Measurements from ENCODE around the gene GLYR1.
A peak's percentile ranks its signal among the peaks of the same experiment; 100 is the strongest.

GLYR1 gene

DNA sequence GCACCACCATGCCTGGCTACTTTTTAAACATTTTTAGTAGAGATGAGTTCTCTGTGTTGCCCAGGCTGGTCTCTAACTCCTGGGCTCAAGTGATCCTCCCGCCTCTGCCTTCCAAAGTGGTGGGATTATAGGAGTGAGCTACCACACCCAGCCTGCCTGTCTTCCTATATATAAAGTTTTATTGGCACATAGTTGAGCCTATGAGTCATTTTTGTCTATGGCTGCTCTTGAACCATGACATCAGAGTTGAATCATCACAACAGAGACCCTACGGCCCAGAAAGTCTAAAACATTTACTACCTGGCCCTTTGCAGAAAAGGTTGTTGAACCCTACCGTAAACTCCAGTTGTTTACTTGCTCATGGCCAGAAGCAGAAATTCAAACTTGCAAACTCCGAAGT lies 66.9 kb downstream of the GLYR1 start:
- DNase-seq (ENCODE audit: insufficient read length) (no peak), FAIRE-seq (no peak)
- TF ChIP-seq TAF1 (IDR thresholded peaks at IDR 0.05; ENCODE audit: borderline replicate concordance, low read depth, low read length): no peak
- no peak for TF ChIP-seq POLR2AphosphoS5 (IDR thresholded peaks at IDR 0.05; ENCODE audit: low read depth, low read length)
- TF ChIP-seq POLR2A (IDR thresholded peaks at IDR 0.05; ENCODE audit: low read depth, low read length): no peak

GRCh38 chr16:4778050-4778392 lies 69.1 kb downstream of the GLYR1 start:
- DNase-seq (ENCODE audit: insufficient read length): no peak
- FAIRE-seq: no peak
- TF ChIP-seq POLR2AphosphoS5 (IDR thresholded peaks at IDR 0.05; ENCODE audit: low read depth, low read length): no peak

GRCh38 chr16:4777339-4778049 lies 69.6 kb downstream of the GLYR1 start:
- TF ChIP-seq TAF1 (IDR thresholded peaks at IDR 0.05; ENCODE audit: borderline replicate concordance, low read depth, low read length) (no peak), POLR2AphosphoS5 (IDR thresholded peaks at IDR 0.05; ENCODE audit: low read depth, low read length) (no peak), POLR2A (IDR thresholded peaks at IDR 0.05; ENCODE audit: low read depth, low read length) (no peak)
- no peak for DNase-seq (ENCODE audit: insufficient read length)
- no peak for FAIRE-seq

DNA sequence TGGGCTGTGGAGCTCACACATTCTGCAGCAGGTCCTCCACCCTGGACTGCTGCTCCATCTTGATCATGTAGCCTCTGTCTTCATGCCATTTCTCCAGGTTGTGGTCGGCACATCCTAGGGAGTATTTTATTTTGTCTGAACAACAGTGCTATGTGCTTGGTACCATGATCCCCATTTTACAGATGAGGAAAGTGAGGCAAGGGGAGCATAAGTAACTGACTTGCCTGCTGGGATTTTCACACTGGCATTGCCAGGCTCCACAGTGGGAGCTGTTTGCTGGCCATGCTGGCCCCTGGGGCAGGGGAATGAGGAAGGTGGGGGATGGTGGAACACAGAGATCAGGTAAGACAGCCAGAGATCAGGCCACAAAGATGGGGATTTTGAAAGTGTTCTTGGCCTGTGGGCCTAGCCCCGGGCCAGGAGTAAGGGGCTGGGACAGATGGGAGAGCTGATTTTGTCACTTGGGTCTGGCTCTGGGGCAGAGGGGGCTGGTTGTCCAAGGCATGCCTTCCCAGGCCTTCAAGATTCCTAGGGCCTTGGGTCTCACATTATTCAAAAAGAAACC lies 70.9 kb downstream of the GLYR1 start:
- DNase-seq (ENCODE audit: insufficient read length) (no peak), FAIRE-seq (no peak)
- TF ChIP-seq POLR2AphosphoS5 (IDR thresholded peaks at IDR 0.05; ENCODE audit: low read depth, low read length) (no peak), POLR2A (IDR thresholded peaks at IDR 0.05; ENCODE audit: low read depth, low read length) (no peak)

DNA sequence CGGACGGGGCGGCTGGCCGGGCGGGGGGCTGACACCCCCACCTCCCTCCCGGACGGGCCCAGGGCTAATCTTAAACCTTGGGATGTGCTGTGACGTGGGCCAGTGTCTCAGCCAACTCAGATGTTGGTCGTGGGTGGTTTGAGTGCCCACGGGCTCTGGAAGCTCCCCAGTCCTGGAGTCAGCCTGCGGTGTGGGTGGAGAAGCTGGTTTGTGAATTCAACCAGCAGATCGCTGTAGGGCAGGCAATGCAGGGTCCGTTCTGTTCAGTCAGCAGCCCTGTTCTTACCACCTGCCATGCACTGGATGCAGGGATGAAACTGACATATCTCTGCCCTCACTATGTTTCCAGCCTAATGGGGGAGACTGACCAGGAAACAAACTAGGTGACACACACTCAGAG lies 72.1 kb downstream of the GLYR1 start:
- FAIRE-seq (no peak), DNase-seq (ENCODE audit: insufficient read length) (no peak)
- TF ChIP-seq POLR2A (IDR thresholded peaks at IDR 0.05; ENCODE audit: low read depth, low read length): no peak
- no peak for TF ChIP-seq POLR2AphosphoS5 (IDR thresholded peaks at IDR 0.05; ENCODE audit: low read depth, low read length)
- no peak for TF ChIP-seq TAF1 (IDR thresholded peaks at IDR 0.05; ENCODE audit: borderline replicate concordance, low read depth, low read length)

DNA sequence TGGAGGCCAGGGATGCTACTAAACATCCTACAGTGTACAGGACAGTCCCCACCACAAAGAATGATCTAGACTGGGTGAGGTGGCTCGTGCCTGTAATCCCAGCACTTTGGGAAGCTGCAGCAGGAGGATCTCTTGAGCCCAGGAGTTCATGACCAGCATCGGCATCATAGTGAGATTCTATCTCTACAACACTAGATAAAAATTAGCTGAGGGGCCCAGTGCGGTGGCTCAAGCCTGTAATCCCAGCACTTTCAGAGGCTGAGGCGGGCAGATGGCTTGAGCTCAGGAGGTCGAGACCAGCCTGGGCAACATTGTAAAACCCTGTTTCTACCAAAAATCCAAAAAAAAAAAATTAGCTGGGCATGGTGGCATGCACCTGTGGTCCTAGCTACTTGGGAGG lies 74.7 kb downstream of the GLYR1 start:
- DNase-seq (ENCODE audit: insufficient read length) (no peak), FAIRE-seq (no peak)
- TF ChIP-seq POLR2AphosphoS5 (IDR thresholded peaks at IDR 0.05; ENCODE audit: low read depth, low read length) (no peak), TAF1 (IDR thresholded peaks at IDR 0.05; ENCODE audit: borderline replicate concordance, low read depth, low read length) (no peak), POLR2A (IDR thresholded peaks at IDR 0.05; ENCODE audit: low read depth, low read length) (no peak)

DNA sequence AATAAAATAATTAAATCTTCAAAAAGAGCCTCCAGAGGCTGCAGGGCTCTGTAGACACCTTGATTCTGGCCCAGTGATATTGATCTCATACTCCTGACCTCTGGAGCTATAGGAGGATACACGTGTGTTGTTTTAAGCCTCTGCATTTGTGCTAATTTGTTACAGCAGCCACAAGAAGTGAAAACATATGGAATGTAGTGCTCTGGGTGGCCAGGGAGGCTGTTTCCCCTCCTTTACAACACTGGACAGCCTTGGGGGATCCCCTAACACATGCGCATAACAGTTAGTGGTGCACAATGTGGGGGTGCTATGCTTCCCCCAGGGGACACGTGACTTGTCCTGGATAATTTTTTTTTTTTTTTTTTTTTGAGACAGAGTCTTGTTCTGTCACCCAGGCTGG lies 75.4 kb downstream of the GLYR1 start:
- FAIRE-seq (no peak), DNase-seq (ENCODE audit: insufficient read length) (no peak)
- TF ChIP-seq POLR2AphosphoS5 (IDR thresholded peaks at IDR 0.05; ENCODE audit: low read depth, low read length) (no peak), POLR2A (IDR thresholded peaks at IDR 0.05; ENCODE audit: low read depth, low read length) (no peak), TAF1 (IDR thresholded peaks at IDR 0.05; ENCODE audit: borderline replicate concordance, low read depth, low read length) (no peak)

DNA sequence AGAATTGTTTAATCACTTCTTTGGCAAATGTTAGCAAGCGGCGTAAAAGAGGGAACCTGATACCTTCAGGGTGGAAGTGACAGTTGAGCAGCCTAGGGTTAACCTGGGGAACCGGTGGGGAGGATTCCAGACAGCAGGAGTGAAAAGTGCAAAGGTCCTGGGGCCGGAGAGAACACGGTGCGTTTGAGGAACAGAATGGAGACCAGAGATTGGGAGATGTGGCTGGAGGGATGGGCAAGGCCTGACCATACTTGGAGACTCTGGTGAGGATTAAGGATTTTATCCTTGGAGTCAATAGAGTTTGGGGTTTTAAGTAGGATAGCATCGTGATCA lies 77.8 kb downstream of the GLYR1 start:
- DNase-seq (ENCODE audit: insufficient read length) (no peak), FAIRE-seq (no peak)
- TF ChIP-seq POLR2AphosphoS5 (IDR thresholded peaks at IDR 0.05; ENCODE audit: low read depth, low read length) (no peak), POLR2A (IDR thresholded peaks at IDR 0.05; ENCODE audit: low read depth, low read length) (no peak), TAF1 (IDR thresholded peaks at IDR 0.05; ENCODE audit: borderline replicate concordance, low read depth, low read length) (no peak)

DNA sequence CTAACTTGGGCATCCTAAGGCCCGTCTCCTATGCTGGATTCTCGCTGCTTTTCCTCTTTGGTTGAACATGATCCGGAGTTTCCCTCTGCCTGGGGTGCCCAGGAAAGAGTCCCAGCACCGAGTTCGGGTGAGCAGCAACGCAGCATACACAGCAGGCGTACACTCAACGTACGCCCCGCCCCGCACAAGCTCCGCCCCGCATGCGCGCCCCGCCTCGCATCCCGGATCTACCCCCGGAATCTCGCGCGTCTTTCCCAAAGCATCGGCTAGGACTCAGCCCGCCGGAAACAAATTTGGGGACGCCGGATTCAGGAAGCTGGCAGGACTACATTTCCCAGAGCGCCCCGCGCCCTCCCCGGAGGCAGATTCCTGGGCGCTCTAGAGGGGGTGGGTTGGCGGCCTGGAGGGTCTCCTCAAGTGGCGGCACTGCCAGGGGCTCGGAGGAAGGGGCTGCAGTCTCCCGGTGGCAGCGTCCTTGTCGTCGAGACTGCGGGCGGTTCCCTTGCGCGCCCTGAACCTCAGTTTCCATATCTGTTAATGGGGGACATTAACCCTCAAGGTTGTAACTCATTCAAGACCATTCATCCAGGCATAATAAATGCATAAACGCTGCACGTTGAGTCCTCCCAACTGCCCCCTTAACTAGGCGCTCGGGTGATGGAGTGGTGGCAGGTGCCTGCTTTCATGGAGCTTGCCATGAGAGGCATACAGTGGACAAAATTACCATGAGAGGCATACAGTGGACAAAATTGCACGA lies 78.4 kb downstream of the GLYR1 start:
- TF ChIP-seq POLR2A (IDR thresholded peaks at IDR 0.05; ENCODE audit: low read depth, low read length): peak; percentile 73; the same call in 1 of the 2 replicates
- TF ChIP-seq POLR2AphosphoS5 (IDR thresholded peaks at IDR 0.05; ENCODE audit: low read depth, low read length): 0 out of 2 replicates have a peak, but pooled peaks have one; percentile 25
- no peak for TF ChIP-seq TAF1 (IDR thresholded peaks at IDR 0.05; ENCODE audit: borderline replicate concordance, low read depth, low read length)
- peak; percentile 78 for DNase-seq (ENCODE audit: insufficient read length)
- peak; percentile 94 for FAIRE-seq

DNA sequence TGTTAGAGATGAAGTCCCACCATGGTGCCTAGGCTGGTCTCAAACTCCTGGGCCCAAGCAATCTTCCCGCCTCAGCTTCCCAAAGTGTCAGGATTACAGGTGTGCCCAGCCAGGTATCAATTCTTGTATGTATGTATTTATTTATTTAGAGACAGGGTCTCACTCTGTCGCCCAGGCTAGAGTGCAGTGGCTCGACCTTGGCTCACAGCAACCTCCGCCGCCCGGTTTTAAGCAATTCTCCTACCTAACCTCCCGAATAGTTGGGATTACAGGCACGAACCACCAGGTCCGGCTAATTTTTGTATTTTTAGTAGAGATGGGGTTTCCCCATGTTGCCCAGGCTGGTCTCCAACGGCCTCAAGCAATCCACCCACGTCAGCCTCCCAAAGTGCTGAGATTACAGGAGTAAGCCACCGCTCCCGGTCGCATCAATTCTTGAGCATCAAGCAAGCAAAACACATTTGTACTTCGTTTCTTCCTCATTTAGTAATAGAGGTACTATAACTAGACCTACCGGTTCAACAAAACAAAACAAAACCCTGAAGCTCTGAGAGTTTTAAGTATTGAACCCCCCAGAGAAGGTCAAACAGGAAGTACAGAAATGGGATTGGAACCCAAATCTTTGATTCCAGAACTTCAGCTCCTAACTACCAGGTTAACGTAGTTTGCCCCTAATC lies 79.1 kb downstream of the GLYR1 start:
- no peak for DNase-seq (ENCODE audit: insufficient read length)
- no peak for FAIRE-seq
- TF ChIP-seq TAF1 (IDR thresholded peaks at IDR 0.05; ENCODE audit: borderline replicate concordance, low read depth, low read length) (no peak), POLR2A (IDR thresholded peaks at IDR 0.05; ENCODE audit: low read depth, low read length) (no peak), POLR2AphosphoS5 (IDR thresholded peaks at IDR 0.05; ENCODE audit: low read depth, low read length) (no peak)

DNA sequence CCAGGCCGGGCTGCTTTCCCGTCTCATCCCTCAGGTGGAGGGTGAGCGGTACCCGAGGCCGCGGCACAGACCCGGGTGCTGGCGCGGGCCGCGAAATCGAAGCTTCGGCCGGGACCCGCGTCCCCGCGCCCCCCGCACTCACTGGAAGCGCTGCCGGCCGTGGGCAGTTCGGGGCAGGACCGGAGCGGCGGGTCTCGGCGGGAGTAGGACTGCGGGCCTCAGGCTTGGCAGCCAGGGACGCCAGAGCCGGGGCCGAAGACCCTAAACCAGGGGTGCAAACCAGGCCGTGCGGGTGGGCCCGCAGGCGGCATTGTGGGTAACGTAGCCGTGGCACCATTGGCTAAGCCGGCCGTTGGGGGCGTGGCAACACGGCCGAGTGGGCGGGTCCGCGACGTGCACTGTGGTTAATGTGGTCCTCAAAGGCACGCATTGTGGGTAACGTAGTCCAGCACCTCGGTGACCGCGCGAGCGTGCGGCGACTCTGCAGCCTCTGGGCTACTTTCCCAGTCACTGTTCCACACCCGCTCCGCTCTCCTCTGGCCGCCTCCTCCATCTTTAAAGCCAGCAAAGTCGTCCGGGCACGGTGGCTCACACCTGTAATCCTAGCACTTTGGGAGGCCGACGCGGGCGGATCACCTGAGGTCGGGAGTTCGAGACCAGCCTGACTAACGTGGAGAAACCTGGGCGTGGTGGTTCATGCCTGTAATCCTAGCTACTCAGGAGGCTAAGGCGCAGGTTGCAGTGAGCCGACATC lies 80.0 kb downstream of the GLYR1 start, which contains the start of gene ZNF500:
ZNF500 (minus strand) TSS at position 288 of the 754 bp plus-strand sequence. CDS start 1,184 bp downstream, outside the sequence.
- TF ChIP-seq TAF1 (IDR thresholded peaks at IDR 0.05; ENCODE audit: borderline replicate concordance, low read depth, low read length) (peak; percentile 56; the same call in 1 of the 2 replicates), POLR2A (IDR thresholded peaks at IDR 0.05; ENCODE audit: low read depth, low read length) (peak; percentile 69; the same call in 1 of the 2 replicates), POLR2AphosphoS5 (IDR thresholded peaks at IDR 0.05; ENCODE audit: low read depth, low read length) (no peak)
- peak; percentile 99 for FAIRE-seq
- DNase-seq (ENCODE audit: insufficient read length): peak; percentile 88

Data from GM12892 (cell line).